ENCODE measurements around the gene CC2D1A.

Gene CC2D1A

GRCh38 chr19:13876834-13877233 lies 29.2 kb upstream of the CC2D1A start, which contains the start of gene NANOS3:
TSS of gene NANOS3 (plus strand) at chr19:13877134. CDS start at chr19:13877249, 115 bp downstream.
- DNase-seq = no peak

DNA sequence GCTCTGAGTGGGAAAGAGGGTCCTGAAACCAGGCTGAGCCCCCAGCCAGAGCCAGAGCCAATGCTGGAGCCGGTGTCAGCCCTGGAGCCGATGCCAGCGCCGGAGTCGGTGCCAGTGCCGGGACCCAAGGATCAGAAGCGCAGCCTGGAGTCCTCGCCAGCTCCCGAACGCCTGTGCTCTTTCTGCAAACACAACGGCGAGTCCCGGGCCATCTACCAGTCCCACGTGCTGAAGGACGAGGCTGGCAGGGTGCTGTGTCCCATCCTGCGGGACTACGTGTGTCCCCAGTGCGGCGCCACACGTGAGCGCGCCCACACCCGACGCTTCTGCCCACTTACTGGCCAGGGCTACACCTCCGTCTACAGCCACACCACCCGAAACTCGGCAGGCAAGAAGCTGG lies 28.7 kb upstream of the CC2D1A start:
- no peak for DNase-seq

GRCh38 chr19:13880059-13881043 lies 25.6 kb upstream of the CC2D1A start:
- peak; percentile 36 to 99 (median 94) for DNase-seq

GRCh38 chr19:13881251-13881691 lies 24.7 kb upstream of the CC2D1A start:
- DNase-seq = no peak

- peak in 17 of 51 donors; percentile 10 to 35 (median 23) for DNase-seq
Measured at GRCh38 chr19:13881692-13882418, 24.1 kb upstream of the CC2D1A start.

DNA sequence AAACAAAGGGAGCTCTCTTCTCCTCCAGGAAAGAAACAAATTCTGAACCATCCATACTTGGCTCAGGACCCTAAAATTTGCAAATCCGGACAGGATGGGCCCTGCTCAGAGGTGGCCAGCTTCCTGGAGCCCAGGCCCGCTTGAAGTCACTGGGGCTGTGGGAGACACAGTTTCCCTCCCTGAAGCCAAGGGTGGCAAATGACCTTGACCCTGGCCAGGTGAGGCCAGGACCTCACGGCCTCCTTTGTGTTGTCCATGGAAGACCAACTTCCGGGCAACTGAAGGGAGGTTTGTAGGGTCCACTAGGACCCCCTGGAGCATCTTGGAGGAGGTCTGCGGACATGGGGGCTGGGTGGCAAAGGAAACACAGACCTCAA lies 23.6 kb upstream of the CC2D1A start:
- DNase-seq = no peak

GRCh38 chr19:13882836-13883235 lies 23.2 kb upstream of the CC2D1A start:
- no peak for DNase-seq

DNA sequence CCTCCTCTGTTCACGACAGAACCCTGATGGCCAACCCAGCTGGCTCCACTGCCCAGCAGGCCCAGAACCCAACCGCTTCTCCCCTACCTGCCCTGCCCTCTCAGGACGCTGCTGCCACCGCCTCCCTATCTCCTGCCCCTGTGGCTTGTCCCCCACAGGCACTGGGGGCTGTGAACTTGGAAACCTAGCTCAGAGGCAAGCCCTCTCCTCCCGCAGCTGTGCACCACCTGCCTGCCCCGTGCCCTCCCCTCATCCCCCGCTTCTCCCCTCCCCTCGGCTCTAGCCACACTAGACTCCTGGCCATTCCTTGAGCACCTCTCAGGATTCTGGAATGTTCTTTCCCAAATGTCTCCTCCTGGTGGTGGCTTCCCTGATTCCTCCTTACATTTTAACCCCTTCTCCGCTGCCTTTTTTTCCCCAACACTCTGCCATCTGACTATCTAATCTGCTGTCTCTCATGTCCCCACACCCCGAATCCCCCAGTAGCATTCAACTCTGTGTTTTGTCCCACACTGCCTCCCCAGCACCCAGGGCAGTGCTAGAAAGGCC lies 22.4 kb upstream of the CC2D1A start:
- no peak for DNase-seq

DNA sequence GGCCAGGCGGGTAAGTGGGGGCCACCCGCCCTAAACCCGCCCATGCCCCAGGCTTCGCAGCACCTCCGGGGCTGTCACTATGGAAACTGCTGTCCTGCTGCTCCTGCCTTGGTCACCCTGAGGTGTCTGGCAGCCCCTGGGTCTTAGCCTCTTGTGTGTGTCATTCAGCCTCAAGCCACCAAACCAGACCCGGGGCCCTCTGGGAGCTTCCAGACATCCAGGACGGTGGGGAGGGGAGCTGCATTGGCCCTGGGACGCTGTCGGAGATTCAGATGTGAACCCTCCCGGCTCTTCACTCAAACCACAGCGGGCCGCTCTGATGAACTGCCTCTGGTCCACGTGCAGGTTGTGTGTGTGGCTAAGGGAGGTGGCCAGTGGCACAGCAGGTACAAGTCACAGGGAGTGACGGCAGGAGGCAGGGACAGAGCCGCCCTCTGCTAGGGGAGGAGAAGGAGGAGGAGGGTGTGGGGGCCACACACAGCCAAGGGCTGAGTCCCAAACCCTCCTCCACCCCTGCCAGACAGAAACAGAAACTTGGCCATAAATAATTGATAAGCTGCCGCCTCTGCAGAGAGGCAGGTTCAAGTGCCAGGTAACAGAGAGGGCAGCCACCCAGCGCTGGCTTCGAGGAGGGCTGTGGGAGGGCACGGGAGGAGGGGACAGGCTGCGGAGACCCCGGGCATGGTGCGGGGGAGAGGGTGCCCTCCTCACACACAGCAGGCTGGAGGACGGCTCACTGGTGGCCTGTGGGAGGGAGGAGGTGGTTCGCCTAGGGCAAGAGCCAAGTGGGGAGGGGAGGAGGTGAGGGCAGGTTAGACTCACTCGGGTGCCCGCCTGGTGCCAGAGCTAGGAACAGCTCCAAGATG lies 21.0 kb upstream of the CC2D1A start:
- DNase-seq = no peak

GRCh38 chr19:13885826-13886365 lies 20.1 kb upstream of the CC2D1A start:
- DNase-seq = no peak

DNA sequence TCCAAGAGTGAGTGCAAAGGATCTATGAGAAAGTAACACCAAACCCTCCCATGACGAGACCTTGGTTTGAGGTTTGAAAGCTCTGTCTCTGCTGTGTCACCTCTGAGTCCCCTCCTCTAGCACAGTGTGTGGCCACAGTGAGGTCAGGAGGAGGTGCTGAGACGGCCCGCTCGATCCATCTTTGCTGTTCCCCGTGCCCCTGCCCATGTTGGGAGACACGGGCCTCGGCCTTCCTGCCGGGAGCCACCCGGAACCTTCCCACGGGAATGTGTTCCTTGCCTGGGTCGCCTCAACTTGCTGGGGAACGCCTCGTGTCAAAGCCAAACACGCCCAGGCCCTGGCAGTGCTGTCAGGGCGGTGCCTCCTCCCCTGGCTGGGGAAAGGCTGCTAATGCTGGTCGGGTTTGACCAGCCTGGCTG lies 19.0 kb upstream of the CC2D1A start:
- no peak for DNase-seq

GRCh38 chr19:13887517-13887916 lies 18.5 kb upstream of the CC2D1A start:
- no peak for DNase-seq

DNA sequence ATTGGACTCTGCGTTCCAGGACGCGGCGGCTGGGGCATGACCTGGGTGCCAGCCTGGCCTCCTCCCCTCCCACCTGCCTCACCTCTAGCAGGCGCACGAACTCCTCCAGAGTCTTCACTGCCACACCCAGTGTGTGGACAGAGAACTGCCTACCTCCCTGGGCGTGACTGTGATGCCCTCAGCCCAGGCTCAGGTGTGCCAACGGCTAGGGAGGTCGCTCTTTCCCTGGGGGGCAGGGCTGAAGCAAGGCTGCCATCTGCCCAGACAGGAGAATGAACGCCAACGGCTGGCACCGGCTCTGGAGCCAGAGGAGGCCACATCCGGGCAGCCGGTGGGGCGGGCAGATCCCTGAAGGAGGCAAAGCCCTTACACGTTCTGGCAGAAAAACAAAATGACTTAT lies 17.7 kb upstream of the CC2D1A start:
- DNase-seq = no peak

DNA sequence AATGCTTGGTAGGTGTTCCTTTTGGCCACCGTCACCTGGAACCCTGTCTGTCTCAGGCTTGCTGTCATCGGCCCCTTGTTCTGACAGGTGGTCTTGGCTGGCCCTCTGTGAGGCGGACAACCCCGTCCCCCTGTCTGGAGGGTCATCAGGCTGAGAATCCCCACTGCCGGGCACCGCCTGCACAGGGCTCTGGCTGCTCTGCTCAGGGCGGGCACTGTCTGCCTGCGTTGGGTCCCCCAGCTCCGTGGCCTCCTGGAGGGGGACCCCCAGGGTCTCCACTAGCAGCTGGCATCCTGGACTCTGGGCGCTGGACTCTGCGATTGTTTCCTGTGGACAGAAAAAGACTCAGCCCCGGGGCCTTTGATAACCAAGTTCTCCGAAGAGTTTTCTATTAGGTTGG lies 15.9 kb upstream of the CC2D1A start:
- DNase-seq = no peak

DNA sequence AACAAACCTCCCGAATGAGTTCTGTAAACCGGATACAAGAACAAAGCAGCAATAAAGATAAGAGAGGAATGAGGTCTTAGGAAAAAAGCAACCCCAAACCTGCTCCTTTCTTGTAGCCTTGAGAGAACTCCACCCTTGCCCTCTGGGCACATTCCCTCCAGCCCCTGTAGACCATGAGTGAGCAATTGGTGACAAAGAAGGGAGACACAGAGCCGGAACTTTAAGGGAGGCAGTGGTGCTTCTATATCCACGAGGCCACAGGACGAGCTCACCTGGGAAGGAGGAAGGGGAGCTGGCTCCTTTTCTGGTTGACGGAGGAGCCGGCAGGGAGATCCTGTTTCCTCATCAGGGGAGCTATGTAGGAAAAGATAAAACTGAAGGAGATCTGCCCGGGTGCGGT lies 13.1 kb upstream of the CC2D1A start:
- no peak for DNase-seq

DNA sequence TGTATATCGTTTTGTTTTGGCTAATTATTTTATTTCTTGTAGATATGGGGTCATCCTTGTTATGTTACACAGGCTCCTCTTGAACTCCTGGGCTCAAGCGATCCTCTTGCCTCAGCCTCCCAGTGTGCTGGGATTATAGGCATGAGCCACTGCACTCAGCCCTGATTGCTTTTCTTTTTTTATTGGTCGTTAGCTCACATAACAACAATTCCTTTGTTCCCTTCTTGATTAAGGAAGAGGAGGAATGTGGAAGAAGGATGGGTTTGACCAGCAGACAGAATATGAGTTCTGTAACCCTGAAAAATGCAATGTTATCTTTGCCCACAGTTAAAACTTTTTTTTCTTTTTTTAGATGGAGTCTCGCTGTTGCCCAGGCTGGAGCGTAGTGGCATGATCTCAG lies 11.4 kb upstream of the CC2D1A start:
- no peak for DNase-seq

- DNase-seq = no peak
Measured at GRCh38 chr19:13896227-13896626, 9.8 kb upstream of the CC2D1A start.

DNA sequence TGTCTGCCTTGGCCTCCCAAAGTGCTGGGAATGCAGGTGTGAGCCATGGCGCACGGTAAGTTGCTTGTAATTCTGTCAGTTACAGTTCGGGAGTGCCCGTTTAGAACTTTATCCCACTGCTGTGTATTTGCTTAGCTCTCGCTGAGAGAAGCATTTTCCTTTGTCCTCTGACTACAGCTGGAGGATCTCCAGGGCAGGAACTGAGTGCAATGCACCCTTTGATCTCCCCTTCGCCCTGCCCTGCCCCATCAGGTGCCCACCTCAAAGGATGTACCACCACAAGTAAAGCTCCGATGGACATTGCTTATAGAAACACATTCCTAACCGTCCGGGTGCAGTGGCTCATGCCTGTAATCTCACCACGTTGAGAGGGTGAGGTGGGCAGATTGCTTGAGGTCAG lies 6.6 kb upstream of the CC2D1A start:
- DNase-seq = no peak

DNA sequence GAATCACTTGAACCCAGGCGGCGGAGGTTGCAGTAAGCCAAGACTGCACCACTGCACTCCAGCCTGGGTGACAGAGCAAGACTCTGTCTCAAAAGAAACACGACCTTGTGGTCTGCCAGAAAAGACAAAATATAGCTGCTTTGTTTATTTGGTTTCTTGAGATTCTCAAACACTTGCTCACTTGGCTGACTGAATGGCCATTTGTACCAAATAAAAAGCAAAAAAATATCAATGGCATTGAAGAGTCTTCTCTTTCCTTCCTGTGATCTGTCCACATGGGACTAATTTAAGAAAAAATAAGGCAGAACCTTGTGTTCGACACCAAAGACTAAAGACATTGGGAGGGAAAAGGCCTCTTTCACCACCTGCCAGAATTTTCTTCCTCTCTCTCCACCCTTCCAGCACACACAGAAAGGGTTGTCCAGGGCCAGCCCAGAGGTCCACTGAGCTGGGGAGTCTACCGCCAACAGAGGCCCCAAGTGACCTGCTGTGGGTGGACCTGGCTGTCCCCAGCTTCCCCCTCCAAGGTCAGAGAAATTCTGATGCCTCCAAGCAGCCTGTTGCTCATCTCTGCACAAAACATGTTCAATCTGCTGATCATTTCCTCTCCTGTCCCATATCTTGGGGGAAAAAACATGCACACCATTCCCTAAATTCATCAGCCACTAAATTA lies 6.0 kb upstream of the CC2D1A start:
- DNase-seq = peak in 13 of 51 donors; percentile 7 to 56 (median 28)

- DNase-seq = no peak
Measured at GRCh38 chr19:13902993-13903555, 2.9 kb upstream of the CC2D1A start.
